IMR-90 (cell line): ENCODE results near the gene TMEM81. TPM values are rescaled to one million over a fixed set of nuclear protein-coding genes. Genes with fewer than 3 reads are reported as not detected.

ENCODE experiments used
- ATAC-seq: fragments of 200-7000 bp; cut with Tn5 transposase; 2 replicates; pipeline ENCODE4 v1.9.1; 2020; ENCODE audit warnings: low read depth, mild to moderate bottlenecking, moderate library complexity
- BruUV-seq: library from RNA; stranded (reverse); fragments of 400-500 nt; replicated peaks from 2 replicates; lab custom pipeline; 2021; lab: Mats Ljungman, UMichigan
- CTCF ChIA-PET: fragments of 300-600 bp; formaldehyde crosslinking; extraction: SDS; loops from one replicate; lab custom pipeline; 2021; ENCODE audit warnings: antibody characterized with exemption; lab: Yijun Ruan, JAX
- POLR2A ChIA-PET: fragments of 300-600 bp; sonication (Branson Sonifier 250); formaldehyde crosslinking; loops from one replicate; lab custom pipeline; 2022; ENCODE audit warnings: antibody characterized with exemption; ENCODE audit not compliant: unreplicated experiment; lab: Charles Lee
- DNase-seq: peaks from one replicate; pipeline ENCODE4 v3.0.0; 2013
- H2AFZ ChIP-seq: replicated peaks from 2 replicates; pipeline ENCODE3; 2013; ENCODE audit warnings: low read length, mild to moderate bottlenecking; ENCODE audit not compliant: poor library complexity
- H2AK5ac ChIP-seq: 2 replicates; pipeline ENCODE4 v1.6.1; 2013; ENCODE audit warnings: low read depth, low read length, inconsistent platforms
- H2AK9ac ChIP-seq: replicated peaks from 2 replicates; pipeline ENCODE3; 2013; ENCODE audit warnings: mild to moderate bottlenecking, low read depth, low read length, moderate library complexity; ENCODE audit not compliant: poor library complexity
- H2BK120ac ChIP-seq: 2 replicates; pipeline ENCODE4 v1.6.1; 2013; ENCODE audit warnings: low read depth, low read length, inconsistent platforms
- H2BK15ac ChIP-seq: 3 replicates; pipeline ENCODE4 v1.6.1; 2013; ENCODE audit warnings: low read depth, low read length, inconsistent platforms
- H2BK20ac ChIP-seq: 2 replicates; pipeline ENCODE4 v1.6.1; 2013; ENCODE audit warnings: low read depth, mild to moderate bottlenecking, inconsistent platforms, low read length, moderate library complexity
- H2BK5ac ChIP-seq: 2 replicates; pipeline ENCODE4 v1.6.1; 2013; ENCODE audit warnings: mild to moderate bottlenecking, low read depth, low read length, inconsistent platforms; ENCODE audit not compliant: poor library complexity, severe bottlenecking
- H3K14ac ChIP-seq: replicated peaks from 2 replicates; pipeline ENCODE4 v1.6.1; 2013; ENCODE audit warnings: low read depth, low read length, inconsistent platforms
- H3K18ac ChIP-seq: 2 replicates; pipeline ENCODE4 v1.6.1; 2013; ENCODE audit warnings: low read depth, low read length, control low read depth
- H3K23ac ChIP-seq: 2 replicates; pipeline ENCODE4 v1.6.1; 2013; ENCODE audit warnings: low read depth, low read length, inconsistent platforms
- H3K27ac ChIP-seq: 2 replicates; pipeline ENCODE4 v1.5.1; 2013; ENCODE audit warnings: mild to moderate bottlenecking, control low read depth, low read length; ENCODE audit not compliant: insufficient read depth
- H3K27me3 ChIP-seq: 2 replicates; pipeline ENCODE4 v1.6.1; 2013; ENCODE audit warnings: low read length; ENCODE audit not compliant: control insufficient read depth, insufficient read depth
- H3K36me3 ChIP-seq: 2 replicates; pipeline ENCODE4 v1.6.1; 2013; ENCODE audit warnings: low read length, mixed read lengths; ENCODE audit not compliant: control insufficient read depth, insufficient read depth
- H3K4ac ChIP-seq: 2 replicates; pipeline ENCODE4 v1.6.1; 2013; ENCODE audit warnings: low read depth, low read length, inconsistent platforms
- H3K4me1 ChIP-seq: 2 replicates; pipeline ENCODE4 v1.6.1; 2013; ENCODE audit warnings: low read length, mixed read lengths; ENCODE audit not compliant: control insufficient read depth, insufficient read depth
- H3K4me2 ChIP-seq: 2 replicates; pipeline ENCODE4 v1.6.1; 2013; ENCODE audit warnings: low read depth, mild to moderate bottlenecking, control low read depth, low read length, moderate library complexity
- H3K4me3 ChIP-seq: 2 replicates; pipeline ENCODE4 v1.5.1; 2013; ENCODE audit warnings: low read depth, mild to moderate bottlenecking, control low read depth, low read length, moderate library complexity; ENCODE audit not compliant: insufficient read depth
- H3K56ac ChIP-seq: 2 replicates; pipeline ENCODE4 v1.6.1; 2013; ENCODE audit warnings: low read length, inconsistent platforms; ENCODE audit not compliant: insufficient read depth; ENCODE audit errors: extremely low read depth
- H3K79me1 ChIP-seq, 2 experiments: 2 replicates each; pipeline ENCODE4 v1.6.1; 2013; ENCODE audit warnings: low read length in 2 of 2, inconsistent platforms in 1 of 2, low read depth in 1 of 2
- H3K9ac ChIP-seq: 2 replicates; pipeline ENCODE4 v1.6.1; 2013; ENCODE audit warnings: low read depth, low read length, control low read depth
- H3K9me1 ChIP-seq: 2 replicates; pipeline ENCODE4 v1.6.1; 2013; ENCODE audit warnings: low read length, inconsistent platforms; ENCODE audit not compliant: insufficient read depth
- H3K9me3 ChIP-seq: 2 replicates; pipeline ENCODE4 v1.6.1; 2013; ENCODE audit warnings: low read length; ENCODE audit not compliant: control insufficient read depth, insufficient read depth
- H4K20me1 ChIP-seq: 2 replicates; pipeline ENCODE4 v1.6.1; 2013; ENCODE audit warnings: low read length, inconsistent platforms; ENCODE audit not compliant: insufficient read depth
- H4K5ac ChIP-seq: 2 replicates; pipeline ENCODE4 v1.6.1; 2013; ENCODE audit warnings: mild to moderate bottlenecking, low read depth, low read length, control low read depth
- H4K8ac ChIP-seq, 2 experiments: 2 replicates each; pipeline ENCODE4 v1.6.1; 2013; ENCODE audit warnings: low read depth in 2 of 2, low read length in 2 of 2, control low read depth in 1 of 2, inconsistent platforms in 1 of 2
- H4K91ac ChIP-seq: 2 replicates; pipeline ENCODE4 v1.6.1; 2013; ENCODE audit warnings: low read depth, low read length, inconsistent platforms; ENCODE audit not compliant: insufficient read depth
- BHLHE40 ChIP-seq: fragments of 150-350 bp; IDR thresholded peaks from 2 replicates; pipeline ENCODE4 v1.6.1; 2016; ENCODE audit warnings: mild to moderate bottlenecking, low read depth, low read length
- CEBPB ChIP-seq: IDR thresholded peaks from 2 replicates; pipeline ENCODE4 v1.6.1; 2012; ENCODE audit warnings: low read depth, low read length, improper control_type of control experiment
- CHD1 ChIP-seq: IDR thresholded peaks from 2 replicates; pipeline ENCODE4 v1.6.1; 2012; ENCODE audit warnings: low read depth, low read length, improper control_type of control experiment
- CTCF ChIP-seq: conservative IDR thresholded peaks from 2 replicates; pipeline ENCODE4 v1.5.1; 2012; ENCODE audit warnings: mild to moderate bottlenecking, low read depth, low read length, improper control_type of control experiment
- ELK1 ChIP-seq: fragments of 150-350 bp; IDR thresholded peaks from 2 replicates; pipeline ENCODE4 v1.6.1; 2016; ENCODE audit warnings: low read depth, mild to moderate bottlenecking, low read length, moderate library complexity, borderline replicate concordance
- FOS ChIP-seq: fragments of 150-350 bp; IDR thresholded peaks from 2 replicates; pipeline ENCODE4 v1.6.1; 2016; ENCODE audit warnings: low read depth, low read length
- MAFK ChIP-seq: IDR thresholded peaks from 2 replicates; pipeline ENCODE4 v1.6.1; 2012; ENCODE audit warnings: low read depth, low read length, improper control_type of control experiment
- MAZ ChIP-seq: IDR thresholded peaks from 2 replicates; pipeline ENCODE4 v1.6.1; 2012; ENCODE audit warnings: low read depth, mild to moderate bottlenecking, low read length, improper control_type of control experiment, moderate library complexity, borderline replicate concordance
- MXI1 ChIP-seq: IDR thresholded peaks from 2 replicates; pipeline ENCODE4 v1.6.1; 2012; ENCODE audit warnings: low read depth, mild to moderate bottlenecking, low read length, moderate library complexity, borderline replicate concordance
- NFE2L2 ChIP-seq: fragments of 150-350 bp; IDR thresholded peaks from 2 replicates; pipeline ENCODE4 v1.6.1; 2016; ENCODE audit warnings: low read depth, mild to moderate bottlenecking, low read length
- POLR2A ChIP-seq: IDR thresholded peaks from 2 replicates; pipeline ENCODE4 v1.6.1; 2012; ENCODE audit warnings: mild to moderate bottlenecking, low read depth, low read length
- RAD21 ChIP-seq: IDR thresholded peaks from 2 replicates; pipeline ENCODE4 v1.6.1; 2012; ENCODE audit warnings: low read length, improper control_type of control experiment
- RCOR1 ChIP-seq: IDR thresholded peaks from 2 replicates; pipeline ENCODE4 v1.6.1; 2012; ENCODE audit warnings: mild to moderate bottlenecking, low read length, improper control_type of control experiment; ENCODE audit not compliant: insufficient replicate concordance
- RFX5 ChIP-seq: IDR thresholded peaks from 2 replicates; pipeline ENCODE4 v1.8.0; 2012; ENCODE audit warnings: low read depth, mild to moderate bottlenecking, low read length, moderate library complexity
- SMC3 ChIP-seq: fragments of 150-350 bp; IDR thresholded peaks from 2 replicates; pipeline ENCODE4 v1.6.1; 2016; ENCODE audit warnings: low read depth, mild to moderate bottlenecking, antibody characterized with exemption, low read length, moderate library complexity
- whole genome bisulfite sequencing, 2 experiments: methylation state at CpG; one replicate each; pipeline versions ENCODE4 v1.1.5 to v1.1.7; 2013; ENCODE audit warnings: missing lambda C conversion rate in 2 of 2; ENCODE audit not compliant: insufficient read length in 1 of 2; ENCODE audit errors: extremely low coverage in 2 of 2; 5-methylcytosine and 5-hydroxymethylcytosine counted together
- dilution Hi-C: fragments of 300-500 bp; cut with HindIII; formaldehyde crosslinking; loops from one replicate; pipeline ENCODE4 v1.14.3; 2018; ENCODE audit warnings: low sequenced_read_pairs; ENCODE audit not compliant: unreplicated experiment
- in situ Hi-C: fragments of 300-500 bp; cut with MboI; formaldehyde crosslinking; loops from 3 replicates; pipeline ENCODE4 v1.14.3; 2019; ENCODE audit warnings: low sequenced_read_pairs, inconsistent platforms, mixed read lengths
- intact Hi-C: fragments of 100-400 bp; cut with micrococcal nuclease; formaldehyde crosslinking; loops from 2 replicates; pipeline ENCODE4 v1.10.0; 2022
- polyA plus RNA-seq, 3 experiments: library from polyadenylated mRNA; depleted of rRNA; stranded (reverse); fragments of >200 nt; gene quantifications; 2 replicates each; pipeline ENCODE4 v1.2.3, GENCODE V29; 2012; ENCODE audit warnings: low replicate concordance in 1 of 3
- total RNA-seq: library from RNA; depleted of rRNA; stranded (reverse); fragments of >200 nt; gene quantifications from 2 replicates; pipeline ENCODE4 v1.2.3, GENCODE V29; 2012
- TF ChIP-seq, protein P1 (sequence below): fragments of 150-350 bp; IDR thresholded peaks from 2 replicates; pipeline ENCODE4 v1.6.1; 2017; ENCODE audit warnings: mild to moderate bottlenecking, antibody characterized with exemption, low read length, low read depth

The TMEM81 gene
- total and polyA plus RNA-seq, 2 of the 4 experiments (the other 2 are of a cell fraction): 1.5 to 1.8 TPM

- Histone ChIP-seq H4K91ac (no peak overlapping the region), H3K36me3 (no peaks in the 10 kb centered on the region), H2AK5ac (no peak overlapping the region), H3K79me1 (no peaks in the 10 kb centered on the region), H2AFZ (no peak overlapping the region), H3K27ac (no peak overlapping the region), H2BK15ac (no peak overlapping the region), H4K20me1 (no peaks in the 10 kb centered on the region), H3K56ac (no peak overlapping the region), H3K9me1 (no peaks in the 10 kb centered on the region), H3K27me3 (peaks cover 10% of the 10 kb centered on the region), H3K4me1 (no peaks in the 10 kb centered on the region), H2BK20ac (no peak overlapping the region), H4K5ac (no peak overlapping the region), H3K18ac (no peak overlapping the region), H4K8ac (no peak overlapping the region), H3K14ac (no peak overlapping the region), H2BK5ac (no peak overlapping the region), H2AK9ac (no peak overlapping the region), H3K9me3 (no peaks in the 10 kb centered on the region), H3K23ac (no peak overlapping the region), H2BK120ac (no peak overlapping the region), H3K9ac (no peak overlapping the region), H3K4me2 (no peak overlapping the region), H3K4me3 (no peak overlapping the region), H3K4ac (no peak overlapping the region)
- dilution Hi-C loops: no loop called here
- DNase-seq (no peak), ATAC-seq (no peak)
- no TSS peak for BruUV-seq
- ChIA-PET POLR2A (no interaction called here), CTCF (no interaction called here)
- TF ChIP-seq RAD21: no peak
- TF ChIP-seq FOS: no peak
- TF ChIP-seq, protein P1, sequence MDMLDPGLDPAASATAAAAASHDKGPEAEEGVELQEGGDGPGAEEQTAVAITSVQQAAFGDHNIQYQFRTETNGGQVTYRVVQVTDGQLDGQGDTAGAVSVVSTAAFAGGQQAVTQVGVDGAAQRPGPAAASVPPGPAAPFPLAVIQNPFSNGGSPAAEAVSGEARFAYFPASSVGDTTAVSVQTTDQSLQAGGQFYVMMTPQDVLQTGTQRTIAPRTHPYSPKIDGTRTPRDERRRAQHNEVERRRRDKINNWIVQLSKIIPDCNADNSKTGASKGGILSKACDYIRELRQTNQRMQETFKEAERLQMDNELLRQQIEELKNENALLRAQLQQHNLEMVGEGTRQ: no peak
- TF ChIP-seq MAZ: no peak
- TF ChIP-seq CEBPB: no peak
- no peak for TF ChIP-seq SMC3
- no peak for TF ChIP-seq CHD1
- TF ChIP-seq MXI1: no peak
- TF ChIP-seq RCOR1: no peak
- no peak for TF ChIP-seq CTCF
- TF ChIP-seq MAFK: no peak
- TF ChIP-seq BHLHE40: no peak
- TF ChIP-seq NFE2L2: no peak
- no peak for TF ChIP-seq POLR2A
- TF ChIP-seq ELK1: no peak
- TF ChIP-seq RFX5: no peak
- intact Hi-C loops: no loop called here
- in situ Hi-C loops: no loop called here
- 79% methylated on average over 12 of the region's 14 CpGs; no CpG with 5 or more reads in 1 of the 2 experiments for WGBS, 2 experiments
These were observed 18.6 kb downstream of the TMEM81 start for GRCh38 chr1:205065666-205066065.
